B cell (primary cell): ENCODE results near the gene NOL3.

Experiments used
- CTCF ChIP-seq: fragments of 200-600 bp; IDR thresholded peaks from one replicate; pipeline ENCODE4 v1.8.0; 2022; ENCODE audit warnings: antibody characterized with exemption, mild to moderate bottlenecking
- EZH2 ChIP-seq: IDR thresholded peaks from 2 replicates; pipeline ENCODE4 v1.6.1; 2012; ENCODE audit warnings: borderline replicate concordance, low read depth, mild to moderate bottlenecking, moderate library complexity, low read length; ENCODE audit not compliant: insufficient read depth, poor library complexity, severe bottlenecking

DNA sequence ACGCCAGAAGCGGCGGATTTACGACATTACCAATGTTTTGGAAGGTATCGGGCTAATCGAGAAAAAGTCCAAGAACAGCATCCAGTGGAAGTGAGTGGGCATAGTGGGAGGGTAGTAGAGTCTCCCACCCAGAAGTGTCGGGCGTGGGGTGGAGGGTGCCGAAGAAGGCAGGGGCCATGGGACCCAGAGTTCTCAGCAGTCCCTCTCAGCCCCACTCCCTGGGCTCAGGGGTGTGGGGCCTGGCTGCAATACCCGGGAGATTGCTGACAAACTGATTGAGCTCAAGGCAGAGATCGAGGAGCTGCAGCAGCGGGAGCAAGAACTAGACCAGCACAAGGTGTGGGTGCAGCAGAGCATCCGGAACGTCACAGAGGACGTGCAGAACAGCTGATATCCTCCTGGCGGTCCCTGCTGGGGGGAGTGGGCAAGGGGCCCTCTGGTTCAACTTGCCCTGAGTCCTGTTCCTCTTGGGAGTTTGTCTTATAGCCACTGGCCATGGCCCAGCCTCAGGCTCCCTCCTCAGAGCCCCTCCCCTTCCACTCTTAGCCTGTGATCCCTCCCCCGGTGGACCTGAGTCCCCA is 22.5 kb downstream of the NOL3 start:
- TF ChIP-seq CTCF (no peak), EZH2 (no peak)
